Parathyroid adenoma (tissue), 2 donors: ENCODE measurements around the gene RXFP2.

Experiments used
- H2AFZ ChIP-seq: fragments of 300-600 bp; sonication (generic); one replicate; pipeline ENCODE4 v1.7.0; 2017; ENCODE audit warnings: antibody characterized with exemption, mild to moderate bottlenecking
- H3K27ac ChIP-seq: fragments of 300-600 bp; sonication (generic); one replicate; pipeline ENCODE4 v1.7.0; 2017
- H3K27me3 ChIP-seq: fragments of 300-600 bp; sonication (generic); one replicate; pipeline ENCODE4 v1.7.0; 2017; ENCODE audit warnings: low read length; ENCODE audit not compliant: control insufficient read depth, insufficient read depth
- H3K36me3 ChIP-seq: fragments of 300-600 bp; sonication (generic); one replicate; pipeline ENCODE4 v1.7.0; 2017; ENCODE audit warnings: low read length; ENCODE audit not compliant: control insufficient read depth, insufficient read depth
- H3K4me1 ChIP-seq: fragments of 300-600 bp; sonication (generic); one replicate; pipeline ENCODE4 v1.7.0; 2017; ENCODE audit warnings: control low read depth
- H3K4me2 ChIP-seq: fragments of 300-600 bp; sonication (generic); one replicate; pipeline ENCODE4 v1.7.0; 2017; ENCODE audit warnings: low read length
- H3K4me3 ChIP-seq: fragments of 300-600 bp; sonication (generic); one replicate; pipeline ENCODE4 v1.7.0; 2017; ENCODE audit warnings: low read depth, low read length
- H3K79me2 ChIP-seq: fragments of 300-600 bp; sonication (generic); one replicate; pipeline ENCODE4 v1.7.0; 2017; ENCODE audit warnings: control low read depth
- H3K9ac ChIP-seq: fragments of 300-600 bp; sonication (generic); one replicate; pipeline ENCODE4 v1.7.0; 2017; ENCODE audit warnings: mild to moderate bottlenecking
- H3K9me3 ChIP-seq: fragments of 300-600 bp; sonication (generic); one replicate; pipeline ENCODE4 v1.7.0; 2017; ENCODE audit warnings: low read length; ENCODE audit not compliant: control insufficient read depth
- TF ChIP-seq, protein P1 (sequence below): fragments of 300-600 bp; sonication (generic); IDR thresholded peaks from one replicate; pipeline ENCODE4 v1.7.0; 2017; ENCODE audit warnings: antibody characterized with exemption, mild to moderate bottlenecking
- donor health status: primary hyperparathyroidism.

Gene RXFP2

GRCh38 chr13:31807090-31807541 lies 67.8 kb downstream of the RXFP2 start:
- Histone ChIP-seq H3K36me3 (no peaks in the 10 kb centered on the region), H3K4me2 (no peak overlapping the region), H3K4me1 (no peaks in the 10 kb centered on the region), H2AFZ (no peak overlapping the region), H3K79me2 (no peaks in the 10 kb centered on the region), H3K4me3 (no peak overlapping the region), H3K9ac (no peak overlapping the region), H3K27me3 (no peaks in the 10 kb centered on the region), H3K9me3 (no peaks in the 10 kb centered on the region), H3K27ac (no peak overlapping the region)
- TF ChIP-seq, protein P1, sequence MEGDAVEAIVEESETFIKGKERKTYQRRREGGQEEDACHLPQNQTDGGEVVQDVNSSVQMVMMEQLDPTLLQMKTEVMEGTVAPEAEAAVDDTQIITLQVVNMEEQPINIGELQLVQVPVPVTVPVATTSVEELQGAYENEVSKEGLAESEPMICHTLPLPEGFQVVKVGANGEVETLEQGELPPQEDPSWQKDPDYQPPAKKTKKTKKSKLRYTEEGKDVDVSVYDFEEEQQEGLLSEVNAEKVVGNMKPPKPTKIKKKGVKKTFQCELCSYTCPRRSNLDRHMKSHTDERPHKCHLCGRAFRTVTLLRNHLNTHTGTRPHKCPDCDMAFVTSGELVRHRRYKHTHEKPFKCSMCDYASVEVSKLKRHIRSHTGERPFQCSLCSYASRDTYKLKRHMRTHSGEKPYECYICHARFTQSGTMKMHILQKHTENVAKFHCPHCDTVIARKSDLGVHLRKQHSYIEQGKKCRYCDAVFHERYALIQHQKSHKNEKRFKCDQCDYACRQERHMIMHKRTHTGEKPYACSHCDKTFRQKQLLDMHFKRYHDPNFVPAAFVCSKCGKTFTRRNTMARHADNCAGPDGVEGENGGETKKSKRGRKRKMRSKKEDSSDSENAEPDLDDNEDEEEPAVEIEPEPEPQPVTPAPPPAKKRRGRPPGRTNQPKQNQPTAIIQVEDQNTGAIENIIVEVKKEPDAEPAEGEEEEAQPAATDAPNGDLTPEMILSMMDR: no peak

- no peak overlapping the region for H3K9ac ChIP-seq
- TF ChIP-seq, protein P1: no peak
These were observed 75.2 kb downstream of the RXFP2 start for GRCh38 chr13:31814536-31814935.

DNA sequence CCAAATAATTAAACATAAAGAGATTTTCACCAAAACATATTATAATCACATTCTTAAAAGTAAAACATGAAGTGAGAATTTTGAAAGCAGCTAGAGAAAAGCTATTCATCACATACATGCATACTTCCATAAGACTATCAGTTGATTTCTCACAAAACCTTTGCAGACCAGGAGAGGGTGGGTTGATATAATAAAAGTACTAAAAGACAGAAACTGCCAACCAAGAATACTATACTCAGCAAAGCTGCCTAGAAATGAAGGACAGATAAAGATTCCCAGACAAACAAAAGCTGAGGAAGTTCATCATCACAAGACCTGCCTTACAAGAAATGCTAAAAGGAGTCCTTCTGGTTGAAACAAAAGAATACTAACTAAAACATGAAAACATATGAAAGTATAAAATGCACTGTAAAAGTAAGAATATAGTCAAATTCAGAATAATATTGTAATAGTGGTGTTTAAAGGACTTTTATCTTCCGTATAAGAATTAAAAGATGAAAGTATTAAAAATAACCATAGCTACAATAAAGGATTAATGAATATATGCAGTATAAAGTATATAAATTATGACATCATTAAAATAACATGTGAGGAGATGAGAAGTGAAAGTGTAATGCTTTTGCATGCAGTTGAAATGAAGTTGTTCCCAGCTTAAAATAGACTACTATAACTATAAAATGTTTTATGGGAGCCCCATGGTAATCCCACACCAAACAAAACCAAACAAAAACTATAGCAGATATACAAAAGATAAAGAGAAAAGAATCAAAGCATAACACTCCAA lies 76.2 kb downstream of the RXFP2 start:
- H3K4me3 ChIP-seq: no peak overlapping the region
- no peaks in the 10 kb centered on the region for H3K27me3 ChIP-seq
- TF ChIP-seq, protein P1: no peak

More at GRCh38 chr13:31814536-31814935, 75.2 kb downstream of the RXFP2 start:
- Histone ChIP-seq H2AFZ (no peak overlapping the region), H3K27me3 (no peaks in the 10 kb centered on the region), H3K27ac (no peak overlapping the region), H3K79me2 (no peaks in the 10 kb centered on the region), H3K9me3 (peaks cover 3% of the 10 kb centered on the region), H3K4me3 (no peak overlapping the region), H3K36me3 (no peaks in the 10 kb centered on the region), H3K4me1 (no peaks in the 10 kb centered on the region), H3K4me2 (no peak overlapping the region)

GRCh38 chr13:31818236-31818635 lies 78.9 kb downstream of the RXFP2 start:
- no peak overlapping the region for H3K9ac ChIP-seq
- no peak overlapping the region for H3K27ac ChIP-seq
- no peaks in the 10 kb centered on the region for H3K27me3 ChIP-seq
- no peak overlapping the region for H2AFZ ChIP-seq
- TF ChIP-seq, protein P1: no peak
- H3K4me1 ChIP-seq: no peaks in the 10 kb centered on the region
- H3K9me3 ChIP-seq: peaks cover 3% of the 10 kb centered on the region
- H3K4me2 ChIP-seq: no peak overlapping the region
- H3K36me3 ChIP-seq: no peaks in the 10 kb centered on the region
- H3K79me2 ChIP-seq: no peaks in the 10 kb centered on the region
- no peak overlapping the region for H3K4me3 ChIP-seq

More for the DNA sequence above, 76.2 kb downstream of the RXFP2 start:
- no peak overlapping the region for H3K27ac ChIP-seq
- no peaks in the 10 kb centered on the region for H3K79me2 ChIP-seq
- H3K9me3 ChIP-seq: peaks cover 3% of the 10 kb centered on the region
- H3K4me2 ChIP-seq: no peak overlapping the region
- no peak overlapping the region for H3K9ac ChIP-seq
- H3K4me1 ChIP-seq: no peaks in the 10 kb centered on the region
- H2AFZ ChIP-seq: no peak overlapping the region
- no peaks in the 10 kb centered on the region for H3K36me3 ChIP-seq
